ENCODE results near the gene SCART1. TPM values are rescaled to one million over a fixed set of nuclear protein-coding genes. Genes with fewer than 3 reads are reported as not detected.
"Not testable (repeated sequence)": the region's sequence is repeated elsewhere in the genome, so short reads cannot be mapped to it uniquely, and the experiment has no call there.

Gene SCART1
- total RNA-seq, 1 donor from 2014 or later, result 0.36 TPM

GRCh38 chr10:133422807-133423771 lies 30.7 kb upstream of the SCART1 start:
- no peaks in the 10 kb centered on the region for H3K9me3 Mint-ChIP-seq (ENCODE audit: unreplicated experiment)
- H3K4me1 Mint-ChIP-seq (ENCODE audit: unreplicated experiment), result no peaks in the 10 kb centered on the region
- peaks cover 15% of the 10 kb centered on the region for H3K27me3 Mint-ChIP-seq (ENCODE audit: unreplicated experiment)
- no peak overlapping the region for H3K27ac Mint-ChIP-seq (ENCODE audit: unreplicated experiment)
- H3K4me3 Mint-ChIP-seq (ENCODE audit: unreplicated experiment), result no peak overlapping the region
- TF ChIP-seq, protein P1, sequence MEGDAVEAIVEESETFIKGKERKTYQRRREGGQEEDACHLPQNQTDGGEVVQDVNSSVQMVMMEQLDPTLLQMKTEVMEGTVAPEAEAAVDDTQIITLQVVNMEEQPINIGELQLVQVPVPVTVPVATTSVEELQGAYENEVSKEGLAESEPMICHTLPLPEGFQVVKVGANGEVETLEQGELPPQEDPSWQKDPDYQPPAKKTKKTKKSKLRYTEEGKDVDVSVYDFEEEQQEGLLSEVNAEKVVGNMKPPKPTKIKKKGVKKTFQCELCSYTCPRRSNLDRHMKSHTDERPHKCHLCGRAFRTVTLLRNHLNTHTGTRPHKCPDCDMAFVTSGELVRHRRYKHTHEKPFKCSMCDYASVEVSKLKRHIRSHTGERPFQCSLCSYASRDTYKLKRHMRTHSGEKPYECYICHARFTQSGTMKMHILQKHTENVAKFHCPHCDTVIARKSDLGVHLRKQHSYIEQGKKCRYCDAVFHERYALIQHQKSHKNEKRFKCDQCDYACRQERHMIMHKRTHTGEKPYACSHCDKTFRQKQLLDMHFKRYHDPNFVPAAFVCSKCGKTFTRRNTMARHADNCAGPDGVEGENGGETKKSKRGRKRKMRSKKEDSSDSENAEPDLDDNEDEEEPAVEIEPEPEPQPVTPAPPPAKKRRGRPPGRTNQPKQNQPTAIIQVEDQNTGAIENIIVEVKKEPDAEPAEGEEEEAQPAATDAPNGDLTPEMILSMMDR (IDR thresholded peaks at IDR 0.05; ENCODE audit: unreplicated experiment), result no peak
- no peak for DNase-seq (ENCODE audit: low spot score)
- H3K36me3 Mint-ChIP-seq (ENCODE audit: low read depth, unreplicated experiment), result peaks cover 4% of the 10 kb centered on the region

DNA sequence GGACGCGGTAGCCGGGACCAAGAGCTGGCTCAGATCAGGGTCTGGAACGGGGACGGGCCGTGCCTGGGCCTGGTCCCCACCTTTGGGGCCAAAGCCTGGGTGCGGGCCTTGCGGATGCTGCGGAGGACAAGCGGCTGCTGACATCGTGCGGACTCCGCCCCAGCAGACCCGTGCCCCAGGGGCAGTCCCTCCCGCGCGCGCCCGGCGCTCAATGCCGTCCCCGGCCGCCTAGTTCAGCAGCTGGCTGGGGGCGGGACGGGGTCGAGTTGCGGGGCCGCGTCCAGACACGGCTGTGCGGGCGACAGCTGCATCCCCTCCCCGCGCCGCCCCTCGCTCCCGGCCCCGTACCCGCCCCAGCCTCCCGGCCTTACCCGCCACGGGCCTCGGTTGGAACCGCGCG lies 29.6 kb upstream of the SCART1 start:
- not testable (repeated sequence) for H3K27ac Mint-ChIP-seq (ENCODE audit: unreplicated experiment); H3K4me1 Mint-ChIP-seq (ENCODE audit: unreplicated experiment); H3K36me3 Mint-ChIP-seq (ENCODE audit: low read depth, unreplicated experiment); DNase-seq (ENCODE audit: low spot score); H3K4me3 Mint-ChIP-seq (ENCODE audit: unreplicated experiment); H3K9me3 Mint-ChIP-seq (ENCODE audit: unreplicated experiment)
- peaks cover 17% of the 10 kb centered on the region for H3K27me3 Mint-ChIP-seq (ENCODE audit: unreplicated experiment)

GRCh38 chr10:133424601-133425000 lies 29.1 kb upstream of the SCART1 start, which contains the start of gene SPRN:
SPRN (minus strand) TSS chr10:133424625; CDS start chr10:133423681, 944 bp downstream.
- not testable (repeated sequence) for H3K4me3 Mint-ChIP-seq (ENCODE audit: unreplicated experiment)

GRCh38 chr10:133429571-133429970 lies 24.2 kb upstream of the SCART1 start:
- Mint-ChIP-seq H3K4me3 (ENCODE audit: unreplicated experiment) (peak overlapping the region; percentile 53), H3K9me3 (ENCODE audit: unreplicated experiment) (peaks cover 10% of the 10 kb centered on the region), H3K27ac (ENCODE audit: unreplicated experiment) (peak overlapping the region; percentile 64)
- H3K36me3 Mint-ChIP-seq (ENCODE audit: low read depth, unreplicated experiment); DNase-seq (ENCODE audit: low spot score); H3K4me1 Mint-ChIP-seq (ENCODE audit: unreplicated experiment); H3K27me3 Mint-ChIP-seq (ENCODE audit: unreplicated experiment): not testable (repeated sequence)

More at GRCh38 chr10:133424601-133425000, 29.1 kb upstream of the SCART1 start, which contains the start of gene SPRN:
- H3K36me3 Mint-ChIP-seq (ENCODE audit: low read depth, unreplicated experiment); H3K4me1 Mint-ChIP-seq (ENCODE audit: unreplicated experiment); H3K27ac Mint-ChIP-seq (ENCODE audit: unreplicated experiment); DNase-seq (ENCODE audit: low spot score); H3K9me3 Mint-ChIP-seq (ENCODE audit: unreplicated experiment): not testable (repeated sequence)
- peaks cover 19% of the 10 kb centered on the region for H3K27me3 Mint-ChIP-seq (ENCODE audit: unreplicated experiment)

DNA sequence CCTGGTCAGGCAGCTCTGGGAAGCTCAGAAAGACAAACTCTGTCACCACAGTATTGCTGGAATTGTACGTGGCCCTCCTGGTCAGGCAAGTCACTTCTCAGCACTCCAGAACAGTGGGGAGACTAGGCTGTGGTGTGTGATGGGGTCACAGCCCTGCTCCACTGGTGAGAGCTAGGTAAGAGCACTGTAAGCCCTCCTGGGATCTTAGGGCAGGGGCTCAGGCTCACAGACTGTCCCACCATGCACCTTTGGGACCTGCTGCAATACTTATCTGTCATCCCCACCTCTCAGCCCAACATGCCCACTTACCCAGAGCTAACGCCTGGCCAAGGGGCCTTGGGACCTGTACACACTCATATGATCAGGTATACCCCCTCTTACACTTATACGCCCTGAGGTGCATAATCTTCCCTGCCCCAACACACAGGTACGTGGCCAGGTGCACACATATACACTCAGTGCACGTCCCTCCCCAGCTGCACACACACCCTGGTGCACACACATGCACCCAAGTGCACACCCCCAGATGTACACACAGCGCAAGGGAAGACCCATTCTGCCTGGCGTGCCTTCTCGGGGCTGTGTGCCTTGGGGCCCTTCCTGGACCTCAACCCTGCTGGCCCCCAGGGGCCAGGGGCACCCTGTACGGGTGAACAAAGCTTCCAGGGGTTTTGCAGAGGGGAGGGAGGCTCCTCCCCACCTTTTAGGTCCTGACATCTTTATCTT lies 21.7 kb upstream of the SCART1 start:
- H3K27ac Mint-ChIP-seq (ENCODE audit: unreplicated experiment); H3K4me1 Mint-ChIP-seq (ENCODE audit: unreplicated experiment); DNase-seq (ENCODE audit: low spot score); H3K36me3 Mint-ChIP-seq (ENCODE audit: low read depth, unreplicated experiment); H3K27me3 Mint-ChIP-seq (ENCODE audit: unreplicated experiment); H3K4me3 Mint-ChIP-seq (ENCODE audit: unreplicated experiment): not testable (repeated sequence)
- peaks cover 10% of the 10 kb centered on the region for H3K9me3 Mint-ChIP-seq (ENCODE audit: unreplicated experiment)

GRCh38 chr10:133432789-133433188 lies 21.0 kb upstream of the SCART1 start:
- not testable (repeated sequence) for DNase-seq (ENCODE audit: low spot score); H3K36me3 Mint-ChIP-seq (ENCODE audit: low read depth, unreplicated experiment); H3K27ac Mint-ChIP-seq (ENCODE audit: unreplicated experiment); H3K4me1 Mint-ChIP-seq (ENCODE audit: unreplicated experiment); H3K4me3 Mint-ChIP-seq (ENCODE audit: unreplicated experiment)
- Mint-ChIP-seq H3K9me3 (ENCODE audit: unreplicated experiment) (peaks cover 10% of the 10 kb centered on the region), H3K27me3 (ENCODE audit: unreplicated experiment) (peaks cover 10% of the 10 kb centered on the region)

- Mint-ChIP-seq H3K36me3 (ENCODE audit: low read depth, unreplicated experiment) (peaks cover 8% of the 10 kb centered on the region), H3K4me3 (ENCODE audit: unreplicated experiment) (no peak overlapping the region), H3K27ac (ENCODE audit: unreplicated experiment) (no peak overlapping the region), H3K27me3 (ENCODE audit: unreplicated experiment) (peaks cover 16% of the 10 kb centered on the region), H3K9me3 (ENCODE audit: unreplicated experiment) (peaks cover 6% of the 10 kb centered on the region), H3K4me1 (ENCODE audit: unreplicated experiment) (no peaks in the 10 kb centered on the region)
- TF ChIP-seq, protein P1 (IDR thresholded peaks at IDR 0.05; ENCODE audit: unreplicated experiment), result no peak
- DNase-seq (ENCODE audit: low spot score), result no peak
Observed at GRCh38 chr10:133438711-133439273, 15.0 kb upstream of the SCART1 start.
